Measurements from ENCODE around the gene TTC16.

GRCh38 chr9:127673234-127673633 lies 42.6 kb upstream of the TTC16 start:
- TF ChIP-seq, protein P1, sequence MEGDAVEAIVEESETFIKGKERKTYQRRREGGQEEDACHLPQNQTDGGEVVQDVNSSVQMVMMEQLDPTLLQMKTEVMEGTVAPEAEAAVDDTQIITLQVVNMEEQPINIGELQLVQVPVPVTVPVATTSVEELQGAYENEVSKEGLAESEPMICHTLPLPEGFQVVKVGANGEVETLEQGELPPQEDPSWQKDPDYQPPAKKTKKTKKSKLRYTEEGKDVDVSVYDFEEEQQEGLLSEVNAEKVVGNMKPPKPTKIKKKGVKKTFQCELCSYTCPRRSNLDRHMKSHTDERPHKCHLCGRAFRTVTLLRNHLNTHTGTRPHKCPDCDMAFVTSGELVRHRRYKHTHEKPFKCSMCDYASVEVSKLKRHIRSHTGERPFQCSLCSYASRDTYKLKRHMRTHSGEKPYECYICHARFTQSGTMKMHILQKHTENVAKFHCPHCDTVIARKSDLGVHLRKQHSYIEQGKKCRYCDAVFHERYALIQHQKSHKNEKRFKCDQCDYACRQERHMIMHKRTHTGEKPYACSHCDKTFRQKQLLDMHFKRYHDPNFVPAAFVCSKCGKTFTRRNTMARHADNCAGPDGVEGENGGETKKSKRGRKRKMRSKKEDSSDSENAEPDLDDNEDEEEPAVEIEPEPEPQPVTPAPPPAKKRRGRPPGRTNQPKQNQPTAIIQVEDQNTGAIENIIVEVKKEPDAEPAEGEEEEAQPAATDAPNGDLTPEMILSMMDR (IDR thresholded peaks at IDR 0.05; ENCODE audit: poor library complexity) = no peak
- TF ChIP-seq EZH2phosphoT487 (IDR thresholded peaks at IDR 0.05; ENCODE audit: low read depth, severe bottlenecking, unreplicated experiment) = no peak

Data from hepatocyte (in vitro differentiated cells).